HCEC 1CT (cell line): Measurements from ENCODE around the gene TCEA2.

ENCODE experiments used
- DNase-seq: peaks from one replicate; pipeline ENCODE4 v3.0.0-alpha.2; 2017

The TCEA2 gene

GRCh38 chr20:64062596-64063388, at the start of gene TCEA2:
TCEA2 (plus strand) TSS chr20:64063198; CDS start chr20:64063313, 115 bp downstream.
- DNase-seq = peak; percentile 96

- no peak for DNase-seq
Measured at GRCh38 chr20:64015635-64016034, 47.4 kb upstream of the TCEA2 start.

DNA sequence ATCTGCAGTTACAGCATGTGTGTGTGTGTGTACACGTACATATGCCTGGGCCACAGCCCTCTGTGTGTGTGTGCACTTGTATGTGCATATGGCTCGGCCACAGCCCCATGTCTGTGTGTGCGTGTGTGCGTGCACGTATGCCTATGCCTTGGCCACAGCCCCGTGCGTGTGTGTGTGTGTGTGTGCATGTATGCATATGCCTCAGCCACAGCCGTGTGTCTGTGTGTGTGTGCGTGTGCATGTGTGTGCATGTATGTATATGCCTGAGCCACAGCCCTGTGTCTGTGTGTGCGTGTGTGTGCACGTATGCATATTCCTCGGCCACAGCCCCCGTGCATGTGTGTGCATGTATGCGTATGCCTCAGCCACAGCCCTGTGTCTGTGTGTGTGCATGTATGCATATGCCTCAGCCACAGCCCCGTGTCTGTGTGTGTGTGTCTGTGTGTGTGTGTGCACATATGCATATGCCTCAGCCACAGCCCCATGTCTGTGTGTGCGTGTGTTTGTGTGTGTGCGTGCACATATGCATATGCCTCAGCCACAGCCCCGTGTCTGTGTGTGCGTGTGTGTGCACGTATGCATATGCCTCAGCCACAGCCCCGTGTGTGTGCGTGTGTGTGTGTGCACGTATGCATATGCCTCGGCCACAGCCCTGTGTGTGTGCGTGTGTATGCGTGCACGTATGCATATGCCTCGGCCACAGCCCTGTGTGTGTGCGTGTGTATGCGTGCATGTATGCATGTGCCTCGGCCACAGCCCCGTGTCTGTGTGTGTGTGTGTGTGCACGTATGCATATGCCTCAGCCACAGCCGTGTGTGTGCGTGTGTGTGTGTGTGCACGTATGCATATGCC, 41.6 kb upstream of the TCEA2 start:
- DNase-seq = no peak

DNA sequence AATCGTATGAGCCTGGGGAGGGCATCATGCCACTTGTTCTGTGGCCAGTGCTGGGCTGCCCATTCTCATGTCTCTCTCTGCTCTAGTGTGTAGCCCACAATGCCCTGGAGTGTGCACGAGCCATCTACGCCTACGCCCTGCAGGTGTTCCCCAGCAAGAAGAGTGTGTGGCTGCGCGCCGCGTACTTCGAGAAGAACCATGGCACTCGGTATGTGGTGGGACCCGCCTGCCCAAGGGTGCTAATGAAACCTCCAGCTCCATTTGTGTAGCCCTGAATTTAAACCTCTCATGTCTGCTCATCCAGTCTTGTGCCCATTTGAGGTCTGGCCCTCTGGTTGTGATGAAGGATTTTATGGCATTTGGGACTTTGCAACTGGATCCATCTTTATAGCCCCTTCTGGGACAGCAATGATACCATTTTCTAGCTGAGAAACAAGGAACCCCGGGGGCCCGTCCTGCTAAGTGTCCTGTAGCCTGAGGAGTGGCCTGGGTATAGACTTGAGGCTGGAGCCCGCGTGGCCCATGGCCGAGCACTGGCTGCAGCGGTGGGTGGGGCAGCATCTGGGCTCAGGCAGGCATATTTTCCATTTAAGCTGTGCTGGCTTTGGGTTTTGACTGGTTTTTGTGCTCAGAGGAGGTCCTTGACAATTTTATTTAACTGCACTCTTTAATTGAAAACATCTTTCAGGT, 40.2 kb upstream of the TCEA2 start:
- no peak for DNase-seq

DNA sequence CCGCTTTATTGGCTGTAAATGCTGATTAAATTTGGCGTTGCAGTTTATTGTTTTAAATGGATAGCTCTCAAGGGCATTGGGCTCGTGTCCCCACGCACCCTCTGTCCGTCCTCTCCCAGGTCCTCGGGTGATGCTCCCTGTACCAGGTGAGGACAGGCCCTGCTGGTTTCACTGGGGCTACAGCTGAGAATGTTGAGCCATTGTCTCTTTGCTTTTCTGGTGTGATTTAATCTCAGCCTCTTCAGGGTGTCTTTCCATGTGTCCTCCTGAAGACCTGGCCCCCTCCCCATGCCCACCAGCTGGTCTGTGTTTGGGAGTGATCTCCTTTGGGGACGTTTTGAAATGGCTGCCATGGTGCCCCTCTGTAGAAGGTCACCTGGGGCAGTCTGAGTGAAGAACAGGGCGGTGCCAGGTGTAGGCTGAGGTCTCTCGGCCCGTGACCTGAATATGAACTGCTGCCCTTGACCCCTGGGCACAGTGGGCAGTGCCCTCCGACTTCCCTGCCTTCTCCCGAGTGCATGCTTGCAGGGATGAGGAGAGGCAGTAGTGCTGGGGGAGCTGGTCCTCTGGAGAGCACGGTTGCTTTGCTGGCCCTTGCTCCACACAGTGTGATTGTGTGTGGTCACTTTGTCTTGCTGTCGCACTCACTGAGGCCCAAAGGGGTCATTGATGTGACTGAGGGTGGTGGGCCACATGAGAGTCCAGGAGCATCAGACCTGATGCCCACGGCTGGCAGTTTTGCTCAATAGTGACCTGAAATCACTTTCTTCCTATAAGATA, 39.4 kb upstream of the TCEA2 start:
- DNase-seq = no peak

DNA sequence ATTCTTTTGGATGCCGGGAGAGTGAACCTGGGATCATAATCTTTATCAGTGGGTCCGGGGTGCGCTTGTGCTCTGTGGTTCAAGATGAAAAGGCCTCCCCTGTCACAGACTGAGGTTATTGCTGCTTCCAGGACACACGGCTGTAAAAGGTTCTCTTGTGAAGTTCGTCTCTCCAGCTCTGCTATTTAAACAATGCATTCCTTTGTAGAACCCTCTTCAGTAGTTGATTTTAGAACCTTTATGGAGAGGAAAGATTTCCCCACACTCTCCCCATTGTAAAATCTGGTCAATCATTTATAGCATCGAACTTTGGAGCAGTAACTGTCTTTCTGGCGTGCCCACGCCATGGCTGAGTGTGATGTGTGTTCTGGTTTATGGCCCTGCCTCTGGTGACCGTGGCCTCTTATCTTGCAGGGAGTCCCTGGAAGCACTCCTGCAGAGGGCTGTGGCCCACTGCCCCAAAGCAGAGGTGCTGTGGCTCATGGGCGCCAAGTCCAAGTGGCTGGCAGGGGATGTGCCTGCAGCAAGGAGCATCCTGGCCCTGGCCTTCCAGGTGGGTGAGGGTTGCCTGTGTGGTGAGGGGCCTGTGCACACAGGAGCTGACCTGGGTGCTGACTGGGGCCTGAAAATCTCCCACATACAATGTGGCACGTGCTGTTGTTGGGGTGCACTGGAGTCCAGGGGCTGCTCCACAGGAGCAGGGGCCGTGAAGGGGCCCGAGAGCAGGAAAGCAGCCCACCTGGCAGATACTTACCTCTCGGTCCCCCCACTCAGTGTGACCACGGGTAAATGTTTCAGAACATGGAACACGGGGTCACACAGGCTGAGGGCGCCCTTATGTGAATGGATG, 38.6 kb upstream of the TCEA2 start:
- DNase-seq = no peak

DNA sequence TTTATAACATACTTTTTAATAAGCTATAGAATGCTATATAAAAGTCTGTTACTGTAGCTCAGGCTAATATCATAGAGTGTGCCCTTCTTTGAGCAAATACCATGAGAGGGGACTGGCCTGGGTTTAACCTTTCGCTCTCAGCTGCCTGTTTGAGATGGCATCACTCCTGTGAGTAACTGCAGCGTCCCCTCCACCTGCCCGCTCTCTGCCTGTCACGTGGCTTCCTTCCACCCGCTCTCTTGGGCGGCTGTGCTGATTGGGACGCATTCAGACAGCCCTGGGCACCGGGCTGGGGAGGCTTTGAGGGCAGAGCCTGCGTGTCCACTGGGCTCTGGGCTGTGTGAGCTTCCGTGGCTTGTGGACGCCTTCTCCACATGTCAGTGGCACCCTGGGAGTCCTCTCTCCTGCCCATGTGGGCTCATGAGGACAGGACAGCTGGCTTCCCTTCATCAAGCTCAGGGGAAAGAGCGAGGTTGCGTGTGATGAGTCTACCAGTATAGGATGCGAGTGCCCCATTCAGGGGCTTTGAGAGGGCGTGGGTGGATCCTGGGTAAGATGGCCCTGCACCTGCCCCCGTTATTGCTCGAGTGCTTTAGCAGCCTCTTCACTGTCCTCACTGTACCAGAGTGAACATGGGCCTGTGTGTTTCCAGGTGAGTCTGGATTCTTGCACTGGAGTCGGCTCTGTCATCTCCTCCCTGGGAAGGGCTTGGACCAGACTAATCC, 37.7 kb upstream of the TCEA2 start:
- DNase-seq = no peak

DNA sequence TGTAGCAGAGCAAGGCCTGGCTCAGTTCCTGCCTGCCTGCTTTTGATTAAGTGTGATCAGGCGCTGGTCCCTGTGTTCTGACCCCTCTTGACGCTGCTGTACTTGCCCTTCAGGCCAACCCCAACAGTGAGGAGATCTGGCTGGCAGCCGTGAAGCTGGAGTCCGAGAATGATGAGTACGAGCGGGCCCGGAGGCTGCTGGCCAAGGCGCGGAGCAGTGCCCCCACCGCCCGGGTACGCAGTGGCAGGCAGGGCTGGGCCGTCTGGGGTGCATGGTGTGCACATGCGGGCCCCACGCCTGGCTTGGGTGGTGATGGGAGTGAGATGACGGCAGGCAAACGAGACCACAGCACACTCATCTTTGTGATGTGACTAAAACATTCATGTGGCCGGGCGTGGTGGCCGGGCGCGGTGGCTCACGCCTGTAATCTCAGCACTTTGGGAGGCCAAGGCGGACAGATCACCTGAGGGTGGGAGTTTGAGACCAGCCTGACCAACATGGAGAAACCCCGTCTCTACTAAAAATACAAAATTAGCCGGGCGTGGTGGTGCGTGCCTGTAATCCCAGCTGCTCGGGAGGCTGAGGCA, 37.1 kb upstream of the TCEA2 start:
- DNase-seq = no peak

DNA sequence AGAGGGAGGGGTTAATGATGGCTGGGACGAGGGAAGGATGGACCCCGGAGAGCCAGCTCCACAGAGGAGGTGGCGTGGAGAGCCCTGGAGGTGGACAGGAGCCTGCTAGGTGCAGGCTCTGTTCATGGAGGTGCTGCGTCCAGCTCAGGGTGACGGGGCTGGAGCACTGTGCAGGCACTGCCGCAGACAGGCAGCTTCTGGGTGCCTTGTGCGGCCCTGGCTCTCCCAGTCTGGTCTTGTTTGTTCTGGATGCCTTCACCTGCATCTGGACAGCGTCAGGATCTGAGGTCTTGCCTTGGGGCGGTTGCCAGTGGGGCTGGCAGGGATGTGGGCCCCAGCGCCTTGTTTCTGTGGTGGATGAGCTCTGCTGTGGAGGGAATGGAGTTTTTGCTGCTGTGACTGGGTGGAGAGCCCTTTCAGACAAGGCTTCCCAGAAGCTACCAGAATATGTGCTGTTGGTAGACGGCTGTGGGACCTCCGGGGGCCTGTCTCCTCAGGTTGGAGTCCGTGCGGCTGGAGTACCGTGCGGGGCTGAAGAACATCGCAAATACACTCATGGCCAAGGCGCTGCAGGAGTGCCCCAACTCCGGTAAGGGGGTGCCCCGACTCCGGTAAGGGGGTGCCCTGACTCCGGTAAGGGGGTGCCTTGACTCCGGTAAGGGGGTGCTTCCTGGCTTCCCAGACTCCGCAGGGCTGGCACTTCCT, 34.9 kb upstream of the TCEA2 start:
- DNase-seq = no peak

DNA sequence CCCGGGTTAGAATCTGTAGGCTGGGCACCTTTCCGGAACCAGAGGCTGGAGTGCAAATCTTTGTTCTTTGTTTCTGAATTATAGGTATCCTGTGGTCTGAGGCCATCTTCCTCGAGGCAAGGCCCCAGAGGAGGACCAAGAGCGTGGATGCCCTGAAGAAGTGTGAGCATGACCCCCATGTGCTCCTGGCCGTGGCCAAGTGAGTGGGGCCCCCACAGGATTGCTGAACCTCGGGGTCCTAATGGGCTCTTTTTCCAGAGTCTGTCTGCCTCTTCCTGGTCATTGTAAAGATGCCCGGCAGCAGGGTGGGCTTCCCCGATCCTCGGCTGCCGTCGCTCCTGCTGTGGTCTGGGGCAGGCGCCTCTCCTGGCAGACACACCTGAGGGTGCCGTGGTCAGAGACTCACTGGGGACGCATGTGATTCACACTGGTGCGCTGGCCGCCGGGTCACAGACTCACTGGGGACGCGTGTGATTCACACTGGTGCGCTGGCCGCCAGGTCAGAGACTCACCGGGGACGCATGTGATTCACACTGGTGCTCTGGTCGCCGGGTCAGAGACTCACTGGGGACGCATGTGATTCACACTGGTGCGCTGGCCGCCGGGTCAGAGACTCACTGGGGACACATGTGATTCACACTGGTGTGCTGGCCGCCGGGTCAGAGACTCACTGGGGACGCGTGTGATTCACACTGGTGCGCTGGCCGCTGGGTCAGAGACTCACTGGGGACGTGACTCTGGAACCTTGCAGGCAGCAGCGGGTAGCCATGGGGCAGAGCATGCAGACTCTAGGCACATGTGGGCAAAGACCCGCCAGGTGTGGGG, 33.5 kb upstream of the TCEA2 start:
- no peak for DNase-seq

GRCh38 chr20:64030371-64031134, 32.4 kb upstream of the TCEA2 start:
- no peak for DNase-seq

GRCh38 chr20:64031822-64032314, 31.1 kb upstream of the TCEA2 start:
- DNase-seq = no peak

- DNase-seq = no peak
Measured at GRCh38 chr20:64032706-64033624, 30.0 kb upstream of the TCEA2 start.

DNA sequence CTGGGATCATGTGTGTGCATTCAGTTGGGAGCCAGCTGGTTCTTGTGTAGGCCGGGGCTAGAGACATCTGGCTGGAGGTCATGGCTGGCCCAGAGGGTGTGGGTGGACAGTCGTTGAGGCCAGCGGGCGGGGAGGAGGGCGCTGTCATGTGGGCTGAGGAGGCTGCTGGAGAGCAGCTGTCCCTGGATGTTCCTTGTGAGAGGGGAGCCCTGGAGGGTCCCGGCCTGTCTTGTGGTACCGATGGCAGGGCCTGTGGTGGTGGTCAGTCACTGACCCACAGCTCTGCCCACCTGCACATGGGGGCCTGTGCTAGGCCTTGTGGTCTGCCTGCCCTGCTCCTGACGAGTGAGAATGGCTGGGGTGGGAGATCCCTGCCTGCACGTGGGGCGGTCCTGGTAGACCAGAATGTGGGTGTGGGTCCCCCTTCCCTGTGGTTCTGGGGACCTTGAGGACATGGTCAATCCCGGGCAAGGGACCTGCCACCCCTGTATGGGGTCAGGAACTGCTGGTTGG, 29.0 kb upstream of the TCEA2 start:
- DNase-seq = no peak

DNA sequence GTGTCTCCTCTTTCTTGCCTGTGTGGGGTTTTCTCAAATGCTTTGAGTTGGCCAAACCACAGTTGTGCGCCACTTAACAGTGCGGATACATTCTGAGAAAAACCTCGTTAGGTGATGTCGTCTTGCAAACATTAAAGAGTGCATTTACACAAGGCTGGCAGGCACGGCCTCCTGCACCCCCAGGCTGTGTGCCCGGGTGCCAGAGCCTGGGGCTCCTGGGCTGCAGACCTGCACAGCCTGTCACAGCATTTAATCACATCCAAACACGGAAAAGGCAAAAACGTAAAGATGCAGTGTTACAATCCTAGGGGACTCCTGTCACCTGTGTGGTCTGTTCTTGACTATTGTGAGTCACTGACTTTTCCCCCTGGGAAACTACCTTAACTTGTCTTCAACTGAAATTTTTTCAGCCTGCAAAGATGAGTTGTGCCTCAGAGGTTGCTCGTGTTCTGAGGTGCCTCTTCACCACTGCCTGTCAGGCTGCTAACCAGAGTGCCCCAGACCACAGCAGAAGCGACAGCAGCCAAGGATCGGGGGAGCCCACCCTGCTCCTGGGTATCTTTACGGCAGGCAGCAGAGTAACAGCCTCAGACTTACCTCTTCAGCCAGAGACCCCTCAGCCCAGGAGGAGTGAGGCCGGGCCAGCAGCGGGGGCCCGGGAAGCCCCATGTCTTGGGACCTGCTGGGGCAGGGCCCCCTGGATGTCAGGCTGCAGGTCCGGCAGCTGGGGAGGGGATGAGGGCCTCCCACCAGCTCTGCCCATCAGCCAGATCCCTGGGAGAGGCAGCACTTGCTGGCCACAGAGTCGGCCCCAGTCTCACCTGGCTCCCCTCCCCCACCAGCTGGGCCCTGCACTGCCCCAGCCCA, 27.7 kb upstream of the TCEA2 start:
- DNase-seq = no peak

DNA sequence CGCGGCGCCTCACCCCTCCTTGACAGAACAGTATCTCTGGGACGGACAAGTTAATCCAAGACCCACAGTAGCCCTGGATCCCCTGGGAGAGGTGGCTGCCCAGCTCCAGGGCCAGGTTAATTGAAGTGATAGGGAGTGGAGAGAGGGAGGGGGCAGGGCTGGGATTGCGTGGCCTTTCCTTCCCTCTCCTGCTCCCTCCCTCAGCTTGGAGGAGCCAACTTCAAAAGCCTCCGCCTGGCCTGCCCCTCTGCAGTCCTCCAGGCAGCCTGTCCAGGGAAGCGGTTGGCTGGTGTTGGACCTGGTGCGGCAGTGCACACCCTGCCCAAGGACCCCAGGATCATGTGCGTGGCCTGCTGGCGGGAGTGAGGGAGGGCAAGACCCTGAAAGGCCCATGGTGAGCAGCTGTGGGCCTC, 27.1 kb upstream of the TCEA2 start, which contains the start of gene C20orf204:
Gene C20orf204, plus strand, starts transcription at position 250 of the 413 bp plus-strand sequence. Its CDS starts 142 bp downstream, at position 392.
- DNase-seq = no peak
